ENCODE measurements around the gene MESP1.

The MESP1 gene

DNA sequence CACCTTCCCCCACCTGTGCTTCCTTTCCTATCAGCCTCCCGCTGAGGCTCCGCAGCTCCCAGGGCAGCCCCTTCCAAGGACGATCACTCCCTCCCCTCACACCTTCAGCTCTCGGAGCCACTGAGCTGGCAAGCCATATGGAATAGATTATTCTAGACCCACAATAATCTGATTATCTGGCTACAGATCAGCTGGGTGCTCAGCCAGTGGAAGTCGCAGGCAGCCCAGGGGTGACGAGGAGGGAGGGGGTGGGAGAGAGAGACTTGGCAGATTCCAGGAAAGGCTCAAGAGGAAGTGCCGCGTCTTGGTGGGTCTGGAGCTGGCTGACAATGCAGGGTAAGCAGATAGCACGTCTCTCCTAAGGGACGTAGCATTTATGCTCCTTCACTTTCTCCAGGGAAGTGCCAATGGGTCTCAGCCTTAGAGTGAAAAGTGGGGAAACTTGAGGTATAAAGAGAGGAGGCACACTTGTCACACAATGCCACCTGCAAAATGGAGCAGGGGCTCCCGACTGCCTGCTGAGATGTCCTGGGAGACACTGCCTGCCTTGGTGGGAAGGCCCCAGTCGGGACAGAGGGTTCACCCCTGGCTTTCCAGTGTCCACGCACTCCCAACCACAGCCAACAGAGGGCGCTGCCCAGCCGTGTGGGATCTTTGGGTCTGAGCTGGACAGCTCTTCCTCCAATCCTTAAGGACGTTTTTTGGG is 9.4 kb upstream of the MESP1 start:
- peak; percentile 50 to 52 for DNase-seq (ENCODE audit: low read depth in 1 of 2, low spot score in 1 of 2)

DNA sequence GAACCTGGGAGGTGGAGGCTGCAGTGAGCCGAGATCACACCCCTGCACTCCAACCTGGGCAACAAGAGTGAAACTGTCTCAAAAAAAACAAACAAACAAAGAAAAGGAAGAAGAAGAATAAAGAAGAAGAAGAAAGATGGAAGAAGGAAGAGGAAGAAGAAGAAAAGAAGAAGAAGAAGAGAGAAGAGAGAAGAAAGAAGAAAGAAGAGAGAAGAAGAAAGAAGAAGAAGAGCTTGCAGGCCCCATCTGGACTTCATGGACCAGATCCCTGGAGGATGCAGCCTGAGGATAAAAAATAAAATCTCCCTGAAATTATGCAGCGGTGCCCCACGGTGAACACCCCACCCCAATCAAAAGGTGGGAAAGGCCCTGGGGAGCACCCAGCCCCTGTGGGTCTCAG is 8.8 kb upstream of the MESP1 start:
- DNase-seq (ENCODE audit: low read depth in 1 of 2, low spot score in 1 of 2) = no peak

DNA sequence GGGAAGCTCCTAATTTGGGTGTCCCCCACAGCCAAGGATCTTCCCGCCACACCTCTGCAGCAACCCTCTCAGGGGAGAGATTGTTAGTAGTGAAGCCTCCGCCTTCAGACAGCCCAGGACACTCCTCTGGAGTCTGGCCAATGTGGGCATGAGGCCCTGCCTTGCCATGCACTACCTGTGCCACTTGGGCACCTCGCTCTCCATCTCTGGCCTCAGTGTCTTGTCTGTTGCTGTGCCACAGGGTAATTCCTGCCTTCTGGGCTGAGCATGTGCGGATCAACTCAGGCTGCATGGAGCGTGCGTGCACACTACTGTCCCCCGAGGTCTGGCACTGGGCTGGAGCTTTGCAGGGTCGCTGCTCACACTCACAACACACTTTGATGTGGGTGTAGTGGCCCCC is 7.9 kb upstream of the MESP1 start:
- DNase-seq (ENCODE audit: low read depth in 1 of 2, low spot score in 1 of 2) = no peak

DNA sequence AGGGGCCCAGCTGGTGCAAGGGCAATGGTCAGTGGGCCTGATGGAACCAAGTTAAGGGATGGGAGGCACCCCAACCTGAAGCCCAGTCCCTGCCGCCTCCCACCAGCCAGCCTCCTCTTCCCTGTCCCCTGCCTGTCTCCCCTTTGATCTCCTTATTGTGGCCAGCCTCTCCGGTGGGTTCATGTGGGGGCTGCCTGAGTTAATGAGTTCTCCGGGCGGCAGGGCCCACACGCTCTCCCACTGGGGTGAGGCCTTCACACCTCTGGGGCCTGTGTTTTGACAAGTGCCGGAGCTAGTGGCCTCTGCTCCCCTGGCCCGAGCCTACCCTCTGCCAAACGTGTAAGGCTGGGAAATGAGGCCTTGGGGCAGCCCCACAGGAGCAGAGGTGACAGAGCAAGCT is 7.2 kb upstream of the MESP1 start:
- no peak for DNase-seq (ENCODE audit: low read depth in 1 of 2, low spot score in 1 of 2)

DNA sequence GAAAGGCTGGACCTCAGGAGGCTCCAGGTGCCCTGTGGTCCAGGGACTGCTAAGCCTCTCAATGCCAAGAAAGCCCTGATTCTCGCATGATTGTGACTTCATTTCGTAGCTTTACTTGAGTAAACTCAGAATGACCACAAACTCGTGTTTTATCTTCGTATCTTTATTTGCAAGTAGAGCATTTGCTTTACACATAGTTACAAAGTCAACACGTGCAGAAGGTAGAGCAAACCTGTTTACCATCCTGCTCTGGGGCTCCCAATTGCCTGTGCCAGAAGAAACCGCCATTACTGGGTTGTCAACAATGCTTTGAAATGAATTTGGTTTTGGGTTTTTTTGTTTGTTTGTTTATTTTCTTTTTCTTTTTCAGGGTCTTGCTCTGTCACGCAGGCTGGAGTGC is 5.8 kb upstream of the MESP1 start:
- no peak for DNase-seq (ENCODE audit: low read depth in 1 of 2, low spot score in 1 of 2)

DNA sequence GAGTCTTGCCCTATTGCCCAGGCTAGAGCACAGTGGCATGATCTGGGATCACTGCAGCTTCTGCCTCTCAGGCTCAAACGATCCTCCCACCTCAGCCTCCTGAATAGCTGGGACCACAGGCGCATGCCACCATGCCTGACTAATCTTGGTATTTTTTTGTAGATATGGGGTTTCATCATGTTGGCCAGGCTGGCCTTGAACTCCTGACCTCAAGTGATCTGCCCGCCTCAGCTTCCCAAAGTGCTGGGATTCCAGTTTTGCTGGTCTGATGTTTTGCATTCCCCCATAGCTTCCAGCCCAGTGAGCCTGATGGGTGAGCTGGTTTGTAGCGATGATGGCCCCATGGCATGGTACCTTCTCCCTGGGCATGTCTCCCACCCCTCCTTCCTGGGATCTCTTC is 4.7 kb upstream of the MESP1 start:
- DNase-seq (ENCODE audit: low read depth in 1 of 2, low spot score in 1 of 2) = no peak

DNA sequence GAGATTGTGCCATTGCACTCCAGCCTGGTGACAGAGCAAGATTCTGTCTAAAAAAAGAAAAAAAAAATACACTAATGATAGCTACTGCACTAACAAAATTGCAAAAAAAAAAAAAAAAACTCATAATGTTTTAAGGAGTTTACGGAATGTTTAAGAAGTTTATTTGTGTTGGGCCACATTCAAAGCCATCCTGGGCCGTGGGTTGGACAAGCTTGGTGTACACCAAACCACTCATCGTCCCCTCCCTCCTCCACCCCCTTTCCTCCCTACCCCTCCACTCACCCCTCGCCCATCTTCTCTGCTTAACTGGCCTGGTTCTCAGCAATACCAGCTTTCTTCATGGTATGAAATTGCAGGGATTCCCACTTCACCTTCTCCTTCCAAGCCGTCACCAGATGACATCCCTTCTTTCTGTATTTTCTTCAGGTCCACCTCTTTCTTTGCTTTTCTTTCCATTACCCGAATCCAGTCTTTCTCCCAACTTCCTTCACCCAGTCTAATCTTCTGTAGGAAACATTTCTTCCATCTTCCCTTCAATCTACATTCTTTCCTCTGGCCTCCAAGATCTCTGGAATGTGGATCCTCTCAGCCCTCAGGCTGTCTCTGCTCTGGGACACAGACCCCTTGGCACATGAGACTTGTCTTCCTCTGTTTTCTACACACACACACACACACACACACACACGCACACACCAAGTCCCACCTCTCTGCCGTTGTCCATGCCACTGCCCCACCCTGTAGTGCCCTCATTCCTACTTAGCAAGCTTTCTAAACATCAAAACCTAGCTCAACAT is 3.5 kb upstream of the MESP1 start:
- DNase-seq (ENCODE audit: low read depth in 1 of 2, low spot score in 1 of 2) = no peak

DNA sequence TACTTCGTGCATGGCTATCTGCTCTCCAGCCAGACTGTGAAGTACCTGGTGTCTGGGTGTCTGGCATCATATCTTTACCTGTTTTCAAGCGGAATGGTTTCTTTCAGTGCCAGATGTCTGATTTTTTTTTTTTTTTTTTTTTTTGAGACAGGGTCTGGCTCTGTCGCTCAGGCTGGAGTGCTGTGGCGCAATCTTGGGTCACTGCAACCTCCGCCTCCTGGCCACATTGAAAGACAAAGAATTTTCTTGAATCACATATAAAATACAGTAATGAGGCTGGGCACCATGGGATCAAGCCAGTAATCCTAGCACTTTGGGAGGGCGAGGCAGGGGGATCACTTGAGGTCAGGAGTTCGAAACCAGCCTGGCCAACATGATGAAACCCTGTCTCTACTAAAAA is 2.8 kb upstream of the MESP1 start:
- no peak for DNase-seq (ENCODE audit: low read depth in 1 of 2, low spot score in 1 of 2)

DNA sequence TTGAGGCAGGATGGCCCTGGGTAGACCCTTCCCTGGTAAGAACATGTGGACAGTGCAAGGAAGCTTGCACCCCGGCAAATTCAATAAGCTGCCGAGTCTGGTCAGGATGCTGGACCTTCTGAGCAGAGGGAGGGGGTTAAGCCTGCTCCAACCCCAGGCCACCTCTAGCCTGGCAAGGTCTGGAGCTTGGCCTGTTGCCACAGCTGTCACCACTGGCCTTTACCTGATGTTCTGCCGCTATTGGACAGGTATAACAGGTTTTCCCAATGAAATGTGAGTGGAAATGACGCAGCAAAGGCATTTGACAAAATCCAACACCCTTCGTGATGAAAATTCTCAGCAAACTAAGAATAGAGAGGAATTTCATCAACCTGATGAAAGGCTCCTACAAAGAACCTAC is 699 bp upstream of the MESP1 start:
- no peak for DNase-seq (ENCODE audit: low read depth in 1 of 2, low spot score in 1 of 2)

DNA sequence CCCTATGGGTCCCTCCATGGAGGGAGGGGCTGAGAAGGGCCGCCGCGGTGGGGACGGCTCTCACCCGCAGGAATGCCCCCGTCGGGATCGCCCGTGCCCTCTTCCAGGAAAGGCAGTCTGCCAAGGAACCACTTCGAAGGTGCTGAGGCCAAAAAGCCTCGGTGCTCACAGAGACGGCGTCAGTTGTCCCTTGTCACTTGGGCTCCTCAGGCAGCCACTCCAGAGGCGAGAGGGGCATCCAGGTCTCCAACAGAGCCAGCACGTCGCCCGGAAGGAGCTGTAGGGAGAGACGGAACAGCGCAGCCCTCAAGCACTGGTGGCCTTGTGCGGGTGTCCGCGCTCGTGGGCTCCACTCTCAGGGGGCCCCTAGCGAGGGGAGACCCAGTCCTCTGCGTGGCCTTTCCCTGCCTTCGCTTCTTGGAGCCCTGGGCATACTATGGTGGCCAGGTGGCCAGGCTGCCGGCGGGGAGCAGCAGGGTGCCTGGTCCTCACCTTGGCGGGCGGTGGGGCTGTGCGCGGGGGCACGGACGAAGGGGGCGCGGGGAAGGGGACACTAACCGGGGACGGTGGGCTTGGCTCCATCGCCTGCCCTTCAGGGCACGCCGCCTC is 994 bp downstream of the MESP1 start:
- no peak for DNase-seq (ENCODE audit: low read depth in 1 of 2, low spot score in 1 of 2)

DNA sequence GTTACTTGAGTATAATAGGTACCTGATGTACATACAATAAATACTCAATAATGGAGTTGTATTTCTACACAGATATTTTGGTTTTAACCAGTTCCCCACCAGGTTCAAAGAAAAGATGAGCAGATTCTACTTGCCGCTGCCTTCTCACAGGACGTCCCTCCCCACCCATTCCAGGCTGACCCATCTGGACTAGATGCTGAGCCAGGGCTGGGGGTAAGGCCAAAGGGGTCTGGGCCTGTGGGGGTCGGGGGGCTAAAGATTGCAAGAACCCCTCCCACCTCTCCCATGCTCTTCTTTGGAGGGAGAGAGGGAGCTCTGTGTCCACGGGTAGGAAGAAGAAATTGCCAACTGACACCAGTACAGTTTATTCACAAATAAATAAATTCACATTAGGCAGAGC is 1.5 kb downstream of the MESP1 start:
- DNase-seq (ENCODE audit: low read depth in 1 of 2, low spot score in 1 of 2) = no peak

DNA sequence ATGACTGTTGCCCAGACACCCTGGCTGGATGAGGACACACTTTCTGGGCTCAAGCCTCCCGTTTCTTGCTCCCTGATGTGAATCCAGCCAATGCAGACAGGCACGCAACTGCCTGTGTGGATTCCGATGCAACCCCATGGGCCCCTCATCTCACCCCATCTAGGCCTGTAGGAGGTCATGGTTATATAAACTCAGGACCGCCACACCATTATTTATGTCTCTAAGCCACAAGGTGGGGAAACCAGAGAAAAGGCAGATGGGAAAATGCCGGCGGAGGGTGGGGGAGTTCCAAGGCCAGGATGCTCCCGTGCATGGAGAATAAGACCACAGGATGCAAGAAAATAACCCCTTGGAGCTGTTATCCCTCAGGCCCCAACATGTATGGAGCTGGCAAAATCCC is 2.0 kb downstream of the MESP1 start:
- DNase-seq (ENCODE audit: low read depth in 1 of 2, low spot score in 1 of 2) = no peak

DNA sequence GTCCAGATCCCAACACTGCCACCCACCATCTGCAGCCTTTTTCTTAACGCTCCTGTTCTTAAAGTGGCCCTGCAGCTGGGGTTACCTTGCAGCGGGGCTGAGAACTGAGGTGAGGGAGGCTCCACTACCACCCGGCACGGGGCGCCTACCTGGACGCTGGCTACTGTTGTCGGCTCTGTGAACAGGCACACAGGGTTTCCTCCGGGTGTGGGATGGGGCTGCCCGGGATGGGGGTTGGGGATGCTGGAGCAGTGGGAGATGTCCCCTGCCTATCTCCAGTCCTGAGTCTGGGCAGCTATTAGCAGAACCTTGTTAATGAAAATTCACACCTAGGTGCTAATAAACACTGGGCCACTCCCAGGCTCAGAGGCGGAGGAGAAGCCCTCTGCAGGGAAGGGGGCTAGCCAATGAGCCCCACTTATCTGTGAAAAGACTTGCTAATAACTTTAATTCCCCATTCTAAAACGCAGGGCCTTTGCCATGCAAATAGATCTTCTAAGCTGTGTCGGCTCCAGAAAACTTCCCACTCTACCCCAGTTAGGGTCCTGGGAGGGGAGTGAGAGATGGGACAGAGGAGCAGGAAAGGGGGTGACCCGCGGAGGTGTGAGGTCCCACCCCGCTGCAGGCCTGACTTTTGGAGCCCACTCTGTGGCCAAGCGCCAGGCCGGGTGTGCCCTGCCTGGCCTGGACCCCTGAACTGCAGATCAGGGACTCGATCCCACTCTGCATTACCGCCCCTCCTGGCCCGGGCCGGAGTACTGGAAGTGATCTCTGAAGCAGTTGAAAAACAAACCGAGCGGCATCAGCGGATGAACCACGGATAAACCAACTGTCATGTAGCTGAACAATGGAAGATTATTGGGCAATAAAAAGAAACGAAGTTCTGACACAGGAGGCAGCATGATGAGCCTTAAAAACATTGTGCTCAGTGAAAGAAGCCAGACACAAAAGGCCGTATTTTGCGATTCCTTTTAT is 3.1 kb downstream of the MESP1 start:
- no peak for DNase-seq (ENCODE audit: low read depth in 1 of 2, low spot score in 1 of 2)

DNA sequence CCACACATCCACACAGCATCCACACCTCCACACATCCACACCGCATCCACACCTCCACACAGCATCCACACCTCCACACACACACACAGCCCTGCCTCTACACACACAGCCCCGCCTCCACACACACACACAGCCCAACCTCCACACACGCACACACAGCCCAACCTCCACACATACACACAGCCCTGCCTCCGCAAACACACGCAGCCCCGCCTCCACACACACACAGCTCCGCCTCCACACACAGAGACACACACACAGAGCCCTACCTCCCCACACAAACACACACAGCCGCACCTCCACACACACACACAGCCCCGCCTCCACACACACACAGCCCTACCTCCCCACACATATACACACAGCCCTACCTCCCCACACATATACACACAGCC is 4.7 kb downstream of the MESP1 start:
- no peak for DNase-seq (ENCODE audit: low read depth in 1 of 2, low spot score in 1 of 2)

DNA sequence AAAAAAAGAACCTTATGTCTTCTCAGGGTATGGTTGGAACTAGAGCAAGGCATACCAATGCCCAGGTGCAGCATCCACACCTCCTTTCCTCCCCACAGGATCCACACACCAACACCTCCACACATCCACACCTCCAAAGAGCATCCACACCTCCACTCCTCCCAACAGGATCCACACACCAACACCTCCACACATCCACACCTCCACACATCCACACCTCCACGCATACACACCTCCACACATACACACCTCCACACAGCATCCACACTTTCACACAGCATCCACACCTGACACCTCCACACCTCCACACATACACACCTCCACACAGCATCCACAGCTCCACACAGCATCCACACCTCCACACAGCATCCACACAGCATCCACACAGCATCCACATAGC is 5.3 kb downstream of the MESP1 start:
- no peak for DNase-seq (ENCODE audit: low read depth in 1 of 2, low spot score in 1 of 2)

DNA sequence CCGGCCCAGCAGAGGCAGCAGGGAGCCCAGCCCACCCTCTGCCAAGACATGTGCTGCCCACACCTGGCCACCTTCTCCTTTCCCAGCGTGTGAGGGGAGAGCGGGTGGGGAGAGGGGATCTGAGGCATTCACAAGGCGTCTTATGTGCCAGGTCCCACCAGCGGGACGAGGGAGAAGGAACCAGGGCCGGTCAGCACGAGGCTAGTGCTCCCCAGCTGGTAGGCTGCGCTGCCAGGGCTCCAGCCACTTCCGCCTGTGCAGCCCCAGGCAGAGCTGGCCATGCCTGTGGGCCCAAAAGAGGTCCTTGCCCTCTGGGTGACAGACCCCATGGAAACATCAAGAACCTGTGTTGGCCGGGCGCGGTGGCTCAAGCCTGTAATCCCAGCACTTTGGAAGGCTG is 5.9 kb downstream of the MESP1 start:
- DNase-seq (ENCODE audit: low read depth in 1 of 2, low spot score in 1 of 2) = no peak

DNA sequence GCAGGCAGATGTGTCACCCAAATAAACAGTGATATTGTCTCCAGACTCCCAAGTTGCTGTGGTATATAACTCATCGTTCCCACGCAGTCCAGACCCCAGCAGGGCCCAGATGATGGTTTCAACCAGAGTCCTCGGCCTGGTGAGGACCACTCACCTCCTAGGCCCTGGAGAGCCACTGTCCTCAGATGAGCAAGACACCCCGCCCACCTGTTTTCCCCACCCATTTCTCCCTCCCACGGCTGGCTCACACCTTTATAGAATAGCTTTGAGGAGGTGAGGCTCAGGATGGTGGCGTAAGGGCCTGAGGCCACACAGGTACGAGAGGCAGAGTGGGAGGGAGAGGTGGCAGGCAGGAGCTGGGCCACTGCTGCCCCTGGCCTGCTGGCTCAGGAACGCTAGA is 7.5 kb downstream of the MESP1 start:
- no peak for DNase-seq (ENCODE audit: low read depth in 1 of 2, low spot score in 1 of 2)

DNA sequence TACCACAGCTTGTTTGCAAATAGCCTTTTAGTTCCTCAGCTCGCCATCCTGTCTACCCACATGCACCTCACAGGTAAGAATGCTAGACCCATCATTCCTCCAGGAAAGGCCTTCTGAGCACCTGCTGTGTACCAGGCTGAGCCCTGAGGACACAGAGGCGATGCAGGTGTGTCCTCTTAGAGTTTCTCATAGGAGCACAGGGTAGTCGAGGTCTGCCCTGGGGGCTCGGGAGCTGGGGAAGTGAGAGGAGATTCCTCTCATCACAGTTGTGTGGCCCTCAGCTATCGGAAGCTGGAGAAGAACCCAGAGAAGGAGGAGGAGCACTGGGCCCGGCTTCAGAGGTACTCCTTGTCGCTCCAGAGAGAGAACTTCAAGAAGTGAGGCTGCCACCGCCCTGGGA is 8.0 kb downstream of the MESP1 start:
- no peak for DNase-seq (ENCODE audit: low read depth in 1 of 2, low spot score in 1 of 2)

DNA sequence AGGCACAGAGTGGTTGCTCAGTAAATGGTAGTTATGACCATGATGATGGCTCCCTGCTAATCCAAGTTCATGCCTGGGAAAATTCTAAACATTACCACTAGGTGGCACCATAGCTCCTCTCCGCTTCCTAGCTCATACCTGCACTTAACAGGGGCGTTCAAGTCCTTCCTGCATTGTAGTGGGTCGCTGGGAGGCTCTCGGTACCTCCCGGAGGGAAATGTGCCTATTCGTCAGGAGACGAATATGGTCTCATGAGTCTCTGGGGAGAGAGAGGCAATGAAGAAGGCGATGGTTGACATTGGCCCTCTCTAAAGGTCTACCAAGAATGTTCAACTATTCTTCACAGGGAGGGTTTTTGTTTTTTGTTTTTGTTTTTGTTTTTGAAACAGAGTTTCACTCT is 10.9 kb downstream of the MESP1 start:
- peak in 1 of 2 donors; percentile 31 for DNase-seq (ENCODE audit: low read depth in 1 of 2, low spot score in 1 of 2)

DNA sequence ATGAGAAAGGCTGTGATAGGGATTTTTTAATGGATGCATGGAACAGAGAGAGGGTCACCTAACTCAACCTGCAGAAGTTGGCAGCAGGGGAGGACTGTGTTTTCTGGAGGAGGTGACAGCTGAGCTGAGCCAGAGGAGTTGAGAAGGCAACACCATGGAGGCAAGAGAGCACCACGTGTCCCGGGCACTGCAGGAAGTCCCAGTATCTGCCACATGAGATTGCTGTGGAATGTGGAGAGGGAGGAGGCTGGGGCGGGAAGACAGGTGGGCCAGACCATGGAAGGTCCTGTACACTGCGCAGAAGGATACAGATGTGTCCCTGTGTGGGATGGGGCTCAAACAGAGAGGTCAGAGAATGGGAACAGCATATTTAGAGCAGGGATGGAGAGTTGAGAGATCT is 15.3 kb downstream of the MESP1 start:
- no peak for DNase-seq (ENCODE audit: low read depth in 1 of 2, low spot score in 1 of 2)

DNA sequence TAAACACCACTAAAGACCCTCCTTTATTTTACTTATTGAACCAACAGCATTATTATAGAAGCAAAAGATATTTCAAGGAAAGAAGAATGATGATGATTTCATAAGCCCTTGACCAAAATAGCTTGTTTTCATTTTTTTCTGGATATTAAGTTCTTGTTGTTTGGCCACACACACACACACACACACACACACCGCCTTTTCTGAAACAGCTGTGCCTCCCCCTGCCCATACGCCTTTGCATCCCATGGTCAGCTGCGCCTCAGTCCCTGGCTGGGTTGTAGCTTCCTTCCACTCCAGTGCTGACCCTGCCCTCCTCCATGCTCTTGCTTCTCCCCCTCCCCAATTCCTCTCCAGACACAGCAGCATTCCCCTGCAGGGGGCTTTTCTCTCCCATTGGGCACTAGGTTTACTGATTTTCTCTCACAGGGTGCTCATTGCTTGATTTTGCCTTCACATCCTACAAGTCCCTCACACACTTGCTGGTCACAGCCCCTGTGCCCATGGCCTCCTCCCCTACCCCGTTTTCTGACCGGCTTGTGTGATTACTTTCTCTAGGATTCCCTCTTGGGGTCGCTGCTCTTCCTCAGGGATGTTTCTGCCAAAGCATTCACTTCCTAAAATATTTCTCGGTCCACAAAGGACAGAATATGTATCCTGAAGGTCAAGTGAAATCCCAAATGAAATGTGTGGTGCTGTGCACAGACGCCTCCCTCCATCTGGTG is 18.4 kb downstream of the MESP1 start:
- no peak for DNase-seq (ENCODE audit: low read depth in 1 of 2, low spot score in 1 of 2)
